ENCODE results near the gene NMB.
"Not testable (repeated sequence)": the region's sequence is repeated elsewhere in the genome, so short reads cannot be mapped to it uniquely, and the experiment has no call there.

DNA sequence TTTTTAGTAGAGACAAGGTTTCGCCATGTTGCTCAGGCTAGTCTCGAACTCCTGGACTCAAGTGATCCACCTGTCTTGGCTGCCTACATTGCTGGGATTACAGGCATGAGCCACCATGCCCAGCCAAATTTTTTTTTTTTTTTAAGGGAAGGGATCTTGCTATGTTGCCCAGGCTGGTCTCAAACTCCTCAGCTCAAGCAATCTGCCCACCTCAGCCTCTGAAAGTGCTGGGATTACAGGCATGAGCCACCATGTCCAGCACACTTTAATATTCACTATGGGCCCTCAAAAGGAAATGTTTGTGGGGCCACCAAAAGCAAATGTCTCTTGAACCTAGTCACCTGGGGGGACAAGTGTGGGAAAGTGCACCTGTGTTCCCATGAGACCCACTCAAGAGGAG, 15.4 kb downstream of the NMB start:
- TF ChIP-seq, protein P1, sequence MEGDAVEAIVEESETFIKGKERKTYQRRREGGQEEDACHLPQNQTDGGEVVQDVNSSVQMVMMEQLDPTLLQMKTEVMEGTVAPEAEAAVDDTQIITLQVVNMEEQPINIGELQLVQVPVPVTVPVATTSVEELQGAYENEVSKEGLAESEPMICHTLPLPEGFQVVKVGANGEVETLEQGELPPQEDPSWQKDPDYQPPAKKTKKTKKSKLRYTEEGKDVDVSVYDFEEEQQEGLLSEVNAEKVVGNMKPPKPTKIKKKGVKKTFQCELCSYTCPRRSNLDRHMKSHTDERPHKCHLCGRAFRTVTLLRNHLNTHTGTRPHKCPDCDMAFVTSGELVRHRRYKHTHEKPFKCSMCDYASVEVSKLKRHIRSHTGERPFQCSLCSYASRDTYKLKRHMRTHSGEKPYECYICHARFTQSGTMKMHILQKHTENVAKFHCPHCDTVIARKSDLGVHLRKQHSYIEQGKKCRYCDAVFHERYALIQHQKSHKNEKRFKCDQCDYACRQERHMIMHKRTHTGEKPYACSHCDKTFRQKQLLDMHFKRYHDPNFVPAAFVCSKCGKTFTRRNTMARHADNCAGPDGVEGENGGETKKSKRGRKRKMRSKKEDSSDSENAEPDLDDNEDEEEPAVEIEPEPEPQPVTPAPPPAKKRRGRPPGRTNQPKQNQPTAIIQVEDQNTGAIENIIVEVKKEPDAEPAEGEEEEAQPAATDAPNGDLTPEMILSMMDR (IDR thresholded peaks at IDR 0.05 in 8 of 11, conservative IDR thresholded peaks at IDR 0.05 in 3 of 11), result not testable (repeated sequence)
- peak in 1 of 3 donors; percentile 1 for TF ChIP-seq POLR2AphosphoS5 (IDR thresholded peaks at IDR 0.05)
- not testable (repeated sequence) for TF ChIP-seq POLR2A (IDR thresholded peaks at IDR 0.05)

Measured in spleen (tissue), 7 donors.